AG04449 (cell line): Measurements from ENCODE around the gene CUL3.
"Not testable (repeated sequence)": the region's sequence is repeated elsewhere in the genome, so short reads cannot be mapped to it uniquely, and the experiment has no call there.

Experiments used
- CTCF ChIA-PET: fragments of 350-600 bp; formaldehyde crosslinking; extraction: SDS; loops from one replicate; lab custom pipeline; 2021; ENCODE audit warnings: antibody characterized with exemption; lab: Yijun Ruan, JAX
- POLR2A ChIA-PET: fragments of 400-600, 350-600 bp; formaldehyde crosslinking; extraction: SDS; loops from one replicate; lab custom pipeline; 2020; ENCODE audit warnings: antibody characterized with exemption, inconsistent platforms; lab: Yijun Ruan, JAX
- DNase-seq: peaks from one replicate; pipeline ENCODE4 v3.0.0-alpha.2; 2010; ENCODE audit warnings: low read depth, low spot score
- H3K4me3 ChIP-seq: 2 replicates; pipeline ENCODE4 v1.5.1; 2011; ENCODE audit warnings: low read depth, mild to moderate bottlenecking, control low read depth, low read length
- TF ChIP-seq, protein P1 (sequence below): IDR thresholded peaks from one replicate; pipeline ENCODE4 v1.5.1; 2011; ENCODE audit warnings: mild to moderate bottlenecking, moderate library complexity, low read length, control low read depth, inconsistent platforms; ENCODE audit not compliant: insufficient read depth; ENCODE audit errors: missing control alignments

Gene CUL3

GRCh38 chr2:224612578-224612977, 27.4 kb upstream of the CUL3 start:
- no peak overlapping the region for H3K4me3 ChIP-seq
- DNase-seq: no peak
- ChIA-PET POLR2A (no interaction called here), CTCF (interaction anchor here (1.1 kb wide), 1 partner anchor 38 kb away, joined by 4 read pairs; no protein-coding TSS in a partner anchor)
- TF ChIP-seq, protein P1, sequence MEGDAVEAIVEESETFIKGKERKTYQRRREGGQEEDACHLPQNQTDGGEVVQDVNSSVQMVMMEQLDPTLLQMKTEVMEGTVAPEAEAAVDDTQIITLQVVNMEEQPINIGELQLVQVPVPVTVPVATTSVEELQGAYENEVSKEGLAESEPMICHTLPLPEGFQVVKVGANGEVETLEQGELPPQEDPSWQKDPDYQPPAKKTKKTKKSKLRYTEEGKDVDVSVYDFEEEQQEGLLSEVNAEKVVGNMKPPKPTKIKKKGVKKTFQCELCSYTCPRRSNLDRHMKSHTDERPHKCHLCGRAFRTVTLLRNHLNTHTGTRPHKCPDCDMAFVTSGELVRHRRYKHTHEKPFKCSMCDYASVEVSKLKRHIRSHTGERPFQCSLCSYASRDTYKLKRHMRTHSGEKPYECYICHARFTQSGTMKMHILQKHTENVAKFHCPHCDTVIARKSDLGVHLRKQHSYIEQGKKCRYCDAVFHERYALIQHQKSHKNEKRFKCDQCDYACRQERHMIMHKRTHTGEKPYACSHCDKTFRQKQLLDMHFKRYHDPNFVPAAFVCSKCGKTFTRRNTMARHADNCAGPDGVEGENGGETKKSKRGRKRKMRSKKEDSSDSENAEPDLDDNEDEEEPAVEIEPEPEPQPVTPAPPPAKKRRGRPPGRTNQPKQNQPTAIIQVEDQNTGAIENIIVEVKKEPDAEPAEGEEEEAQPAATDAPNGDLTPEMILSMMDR: no peak

DNA sequence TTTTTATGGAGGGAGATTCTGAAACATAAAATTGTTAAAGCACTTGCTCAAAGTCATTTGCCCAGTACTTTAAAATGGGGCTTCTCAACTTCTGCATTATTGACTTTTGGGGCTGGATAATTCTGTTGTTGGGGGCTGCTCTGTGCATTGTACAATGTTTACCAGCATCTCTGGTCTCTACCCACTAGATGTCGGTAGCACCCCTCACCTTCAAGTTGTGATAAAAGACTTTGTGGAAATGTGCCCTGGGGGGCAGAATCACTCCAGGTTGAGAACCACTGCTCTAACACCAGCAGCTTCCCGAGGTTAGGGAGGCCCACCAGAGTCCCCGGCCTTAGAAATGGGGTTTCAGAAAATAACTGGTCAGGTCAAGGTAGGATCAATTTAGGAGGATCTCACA, 26.8 kb upstream of the CUL3 start:
- DNase-seq: no peak
- ChIA-PET CTCF (no interaction called here), POLR2A (no interaction called here)
- TF ChIP-seq, protein P1: no peak
- H3K4me3 ChIP-seq: no peak overlapping the region

DNA sequence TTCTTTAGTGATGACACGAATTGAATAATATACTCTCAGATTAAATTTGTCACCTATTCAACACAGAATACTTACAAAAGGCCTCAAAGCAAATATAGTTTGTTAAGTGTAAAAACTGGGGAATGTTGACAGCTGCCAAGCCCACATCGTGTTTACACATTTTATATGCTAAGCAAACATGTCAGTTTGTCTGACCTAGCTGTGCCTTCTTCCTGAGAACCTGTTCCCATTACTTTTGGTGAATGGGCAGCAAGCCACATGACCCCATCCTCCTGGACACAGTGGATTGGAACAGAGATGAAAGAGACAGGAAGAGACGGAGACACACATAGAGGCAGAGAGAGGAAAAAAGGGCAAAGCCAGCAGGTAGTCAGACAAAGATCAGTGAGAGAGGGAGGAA, 22.9 kb upstream of the CUL3 start:
- no peak overlapping the region for H3K4me3 ChIP-seq
- CTCF ChIA-PET: interaction anchor here (1.4 kb wide), 1 partner anchor 41 kb away, joined by 3 read pairs; no protein-coding TSS in a partner anchor
- DNase-seq: no peak
- TF ChIP-seq, protein P1: no peak
- POLR2A ChIA-PET: no interaction called here

GRCh38 chr2:224603746-224604500, 18.8 kb upstream of the CUL3 start:
- DNase-seq, H3K4me3 ChIP-seq, CTCF ChIA-PET, POLR2A ChIA-PET: not testable (repeated sequence)

DNA sequence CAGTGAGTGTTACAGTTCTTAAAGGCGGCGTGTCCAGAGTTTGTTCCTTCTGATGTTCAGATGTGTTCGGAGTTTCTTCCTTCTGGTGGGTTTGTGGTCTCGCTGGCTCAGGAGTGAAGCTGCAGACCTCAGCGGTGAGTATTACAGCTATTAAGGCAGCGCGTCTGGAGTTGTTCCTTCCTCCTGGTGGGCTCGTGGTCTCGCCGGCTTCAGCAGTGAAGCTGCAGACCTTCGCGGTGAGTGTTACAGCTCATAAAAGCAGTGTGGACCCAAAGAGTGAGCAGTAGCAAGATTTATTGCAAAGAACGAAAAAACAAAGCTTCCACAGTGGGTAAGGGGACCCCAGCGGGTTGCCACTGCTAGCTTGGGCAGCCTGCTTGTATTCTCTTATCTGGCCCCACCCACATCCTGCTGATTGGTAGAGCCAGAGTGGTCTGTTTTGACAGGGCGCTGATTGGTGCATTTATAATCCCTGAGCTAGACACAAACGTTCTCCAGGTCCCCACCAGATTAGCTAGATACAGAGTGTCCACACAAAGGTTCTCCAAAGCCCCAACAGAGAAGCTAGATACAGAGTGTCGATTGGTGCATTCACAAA, 17.7 kb upstream of the CUL3 start:
- CTCF ChIA-PET, POLR2A ChIA-PET, H3K4me3 ChIP-seq, DNase-seq: not testable (repeated sequence)

DNA sequence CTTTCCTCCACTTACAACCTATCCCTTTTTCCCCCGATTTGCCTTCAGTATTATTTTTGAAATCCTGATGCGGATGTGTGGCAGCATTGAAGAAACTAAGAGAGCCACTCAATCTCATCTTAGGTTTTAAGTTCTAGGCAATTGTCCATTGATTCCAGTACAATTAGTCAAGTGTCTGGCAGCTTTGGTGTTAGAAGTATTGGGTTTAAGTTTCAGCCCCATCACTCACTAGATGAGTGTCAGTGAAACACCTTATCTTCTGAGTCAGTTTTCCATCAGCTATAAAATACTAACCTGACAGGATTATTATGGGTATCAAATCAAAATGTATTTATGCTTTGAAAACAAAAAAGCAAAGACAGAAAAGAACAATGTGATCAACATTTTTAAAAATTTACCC, 16.8 kb upstream of the CUL3 start:
- no peak for DNase-seq
- TF ChIP-seq, protein P1: no peak
- CTCF ChIA-PET: interaction anchor here (1.0 kb wide), 1 partner anchor 49 kb away, joined by 4 read pairs; no protein-coding TSS in a partner anchor
- no peak overlapping the region for H3K4me3 ChIP-seq
- POLR2A ChIA-PET: no interaction called here

DNA sequence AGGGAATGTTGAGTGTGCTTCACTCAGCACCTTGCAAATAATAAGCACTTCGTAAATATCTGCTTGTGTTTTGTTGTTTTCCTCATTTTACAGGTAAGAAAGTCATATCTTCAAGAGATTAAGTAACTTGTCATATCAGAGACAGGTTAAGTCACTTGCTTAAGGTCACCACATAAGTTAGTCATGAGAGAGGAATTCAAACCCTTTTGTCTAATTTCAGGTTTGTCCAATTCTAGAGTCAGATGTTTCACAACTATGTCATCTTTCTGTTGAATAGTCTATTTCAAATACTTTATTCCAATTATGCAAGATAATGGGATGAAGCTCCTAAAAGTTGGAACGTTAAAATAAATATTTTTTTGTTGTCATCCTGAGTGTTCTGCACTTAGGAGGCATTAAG, 13.5 kb upstream of the CUL3 start:
- CTCF ChIA-PET: interaction anchor here (0.8 kb wide), 1 partner anchor 178 kb away, joined by 4 read pairs; no protein-coding TSS in a partner anchor
- POLR2A ChIA-PET: no interaction called here
- TF ChIP-seq, protein P1: no peak
- H3K4me3 ChIP-seq: no peak overlapping the region
- DNase-seq: no peak
